ENCODE measurements around the gene P2RY6.

Gene P2RY6

GRCh38 chr11:73294604-73295003 lies 22.5 kb downstream of the P2RY6 start:
- no peak for TF ChIP-seq CTCF (IDR thresholded peaks at IDR 0.05)
- Histone ChIP-seq H3K27me3 (ENCODE audit: control insufficient read depth, insufficient read depth, low read length) (no peaks in the 10 kb centered on the region), H3K9ac (no peak overlapping the region)

GRCh38 chr11:73295241-73295995 lies 23.3 kb downstream of the P2RY6 start:
- Histone ChIP-seq H3K4me3 (ENCODE audit: low read depth, low read length) (no peak overlapping the region), H3K27ac (no peak overlapping the region), H3K79me2 (no peaks in the 10 kb centered on the region), H3K4me1 (no peaks in the 10 kb centered on the region), H3K9ac (no peak overlapping the region), H3K27me3 (ENCODE audit: control insufficient read depth, insufficient read depth, low read length) (no peaks in the 10 kb centered on the region), H3K9me3 (ENCODE audit: control insufficient read depth, low read length) (no peaks in the 10 kb centered on the region), H2AFZ (no peak overlapping the region), H3K36me3 (ENCODE audit: control insufficient read depth, insufficient read depth, low read length) (no peaks in the 10 kb centered on the region), H3K4me2 (ENCODE audit: low read length) (no peak overlapping the region)
- peak; percentile 74 for TF ChIP-seq CTCF (IDR thresholded peaks at IDR 0.05)

More at GRCh38 chr11:73294604-73295003, 22.5 kb downstream of the P2RY6 start:
- Histone ChIP-seq H3K36me3 (ENCODE audit: control insufficient read depth, insufficient read depth, low read length) (no peaks in the 10 kb centered on the region), H2AFZ (no peak overlapping the region), H3K27ac (no peak overlapping the region), H3K9me3 (ENCODE audit: control insufficient read depth, low read length) (no peaks in the 10 kb centered on the region), H3K4me1 (no peaks in the 10 kb centered on the region), H3K4me2 (ENCODE audit: low read length) (no peak overlapping the region), H3K4me3 (ENCODE audit: low read depth, low read length) (no peak overlapping the region), H3K79me2 (no peaks in the 10 kb centered on the region)

- H3K27ac ChIP-seq = no peak overlapping the region
- H3K9me3 ChIP-seq (ENCODE audit: control insufficient read depth, low read length) = no peaks in the 10 kb centered on the region
- no peaks in the 10 kb centered on the region for H3K36me3 ChIP-seq (ENCODE audit: control insufficient read depth, insufficient read depth, low read length)
- H3K79me2 ChIP-seq = no peaks in the 10 kb centered on the region
- no peak for TF ChIP-seq CTCF (IDR thresholded peaks at IDR 0.05)
- H3K27me3 ChIP-seq (ENCODE audit: control insufficient read depth, insufficient read depth, low read length) = no peaks in the 10 kb centered on the region
- H3K4me2 ChIP-seq (ENCODE audit: low read length) = no peak overlapping the region
- no peak overlapping the region for H3K9ac ChIP-seq
- H3K4me3 ChIP-seq (ENCODE audit: low read depth, low read length) = no peak overlapping the region
- H2AFZ ChIP-seq = no peak overlapping the region
- H3K4me1 ChIP-seq = no peaks in the 10 kb centered on the region
Observed at GRCh38 chr11:73295996-73296318, 23.8 kb downstream of the P2RY6 start.

GRCh38 chr11:73296501-73297230 lies 24.5 kb downstream of the P2RY6 start:
- TF ChIP-seq CTCF (IDR thresholded peaks at IDR 0.05) = no peak
- Histone ChIP-seq H3K9me3 (ENCODE audit: control insufficient read depth, low read length) (no peaks in the 10 kb centered on the region), H3K4me2 (ENCODE audit: low read length) (no peak overlapping the region), H3K36me3 (ENCODE audit: control insufficient read depth, insufficient read depth, low read length) (no peaks in the 10 kb centered on the region), H2AFZ (no peak overlapping the region), H3K79me2 (no peaks in the 10 kb centered on the region), H3K27ac (no peak overlapping the region), H3K9ac (no peak overlapping the region), H3K4me3 (ENCODE audit: low read depth, low read length) (no peak overlapping the region), H3K4me1 (no peaks in the 10 kb centered on the region), H3K27me3 (ENCODE audit: control insufficient read depth, insufficient read depth, low read length) (no peaks in the 10 kb centered on the region)

Measured in parathyroid adenoma (tissue), 2 donors.